Measurements from ENCODE around the gene SMTNL2.
"Not testable (repeated sequence)": the region's sequence is repeated elsewhere in the genome, so short reads cannot be mapped to it uniquely, and the experiment has no call there.

The SMTNL2 gene

GRCh38 chr17:4587803-4588202 lies 3.5 kb downstream of the SMTNL2 start:
- DNase-seq: no peak

DNA sequence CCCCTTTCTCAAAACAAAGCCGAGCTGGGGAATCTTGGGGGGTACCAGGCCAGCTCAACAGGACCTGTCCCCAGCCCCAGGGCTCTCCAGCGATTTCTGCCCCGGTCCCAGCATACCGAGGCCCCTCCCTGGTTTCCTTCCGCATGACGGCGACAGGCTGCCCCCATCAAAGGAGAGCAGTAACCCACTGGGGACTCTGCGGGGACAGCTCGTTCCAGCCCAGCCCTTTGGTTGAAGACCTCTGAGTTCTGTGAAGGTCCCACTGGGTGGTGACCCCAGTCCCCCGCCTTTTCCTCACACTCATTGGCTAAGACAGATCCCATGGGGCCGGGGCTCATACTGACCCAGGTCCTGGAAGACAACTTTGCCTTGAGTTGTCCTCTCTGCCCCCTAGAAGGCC lies 4.1 kb downstream of the SMTNL2 start:
- DNase-seq: no peak

GRCh38 chr17:4588898-4589625 lies 4.7 kb downstream of the SMTNL2 start:
- DNase-seq: no peak

GRCh38 chr17:4590042-4590441 lies 5.7 kb downstream of the SMTNL2 start:
- not testable (repeated sequence) for DNase-seq

DNA sequence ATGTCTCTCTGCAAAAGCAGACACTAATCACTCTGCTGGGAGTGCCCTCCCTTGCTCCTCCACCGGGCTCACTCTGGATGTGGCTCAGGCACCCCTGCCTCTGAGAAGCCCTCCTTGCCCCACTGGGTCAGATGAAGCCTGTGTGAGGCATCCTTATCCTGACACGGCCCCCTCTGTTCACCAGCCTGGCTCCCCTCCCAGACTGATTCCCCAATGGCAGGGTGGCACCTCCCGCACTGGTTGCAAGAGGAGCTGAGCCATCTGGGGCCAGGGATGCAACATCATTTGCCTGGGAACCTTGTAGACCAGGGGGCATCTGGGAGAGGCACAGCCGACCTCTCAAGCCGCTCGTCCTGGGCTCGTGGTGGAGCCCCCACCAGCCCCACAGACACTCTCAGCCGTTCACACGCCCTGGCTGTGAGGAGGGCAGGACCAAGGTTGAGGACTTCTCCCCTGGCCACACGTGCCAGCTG lies 6.7 kb downstream of the SMTNL2 start:
- DNase-seq: no peak

DNA sequence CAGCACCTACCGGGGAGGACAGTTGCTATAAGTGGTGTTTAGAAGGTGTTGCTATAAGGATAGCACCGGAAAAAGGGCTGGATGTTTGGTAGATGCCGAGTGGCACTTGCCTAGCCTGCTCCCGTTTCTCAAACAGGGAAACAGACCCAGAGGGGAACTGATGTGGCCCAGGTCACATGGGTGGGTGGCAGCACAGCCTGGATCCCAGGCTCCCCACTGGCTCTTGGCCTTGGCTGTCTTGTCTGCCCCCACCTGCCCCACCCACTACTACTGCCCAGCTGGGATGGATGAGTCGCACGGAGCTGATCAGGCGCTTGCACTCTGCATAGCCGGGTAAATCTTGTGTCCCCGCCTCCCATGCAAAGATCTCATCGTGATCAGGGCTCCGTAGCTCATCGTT lies 7.2 kb downstream of the SMTNL2 start:
- DNase-seq: no peak

- DNase-seq: no peak
Observed at GRCh38 chr17:4592240-4593005, 8.1 kb downstream of the SMTNL2 start.

GRCh38 chr17:4593021-4593421 lies 8.7 kb downstream of the SMTNL2 start:
- no peak for DNase-seq

- no peak for DNase-seq
Observed at GRCh38 chr17:4594406-4594805, 10.1 kb downstream of the SMTNL2 start.

GRCh38 chr17:4594931-4595684 lies 10.8 kb downstream of the SMTNL2 start:
- no peak for DNase-seq

- DNase-seq: not testable (repeated sequence)
Observed at GRCh38 chr17:4595685-4596342, 11.5 kb downstream of the SMTNL2 start.

DNA sequence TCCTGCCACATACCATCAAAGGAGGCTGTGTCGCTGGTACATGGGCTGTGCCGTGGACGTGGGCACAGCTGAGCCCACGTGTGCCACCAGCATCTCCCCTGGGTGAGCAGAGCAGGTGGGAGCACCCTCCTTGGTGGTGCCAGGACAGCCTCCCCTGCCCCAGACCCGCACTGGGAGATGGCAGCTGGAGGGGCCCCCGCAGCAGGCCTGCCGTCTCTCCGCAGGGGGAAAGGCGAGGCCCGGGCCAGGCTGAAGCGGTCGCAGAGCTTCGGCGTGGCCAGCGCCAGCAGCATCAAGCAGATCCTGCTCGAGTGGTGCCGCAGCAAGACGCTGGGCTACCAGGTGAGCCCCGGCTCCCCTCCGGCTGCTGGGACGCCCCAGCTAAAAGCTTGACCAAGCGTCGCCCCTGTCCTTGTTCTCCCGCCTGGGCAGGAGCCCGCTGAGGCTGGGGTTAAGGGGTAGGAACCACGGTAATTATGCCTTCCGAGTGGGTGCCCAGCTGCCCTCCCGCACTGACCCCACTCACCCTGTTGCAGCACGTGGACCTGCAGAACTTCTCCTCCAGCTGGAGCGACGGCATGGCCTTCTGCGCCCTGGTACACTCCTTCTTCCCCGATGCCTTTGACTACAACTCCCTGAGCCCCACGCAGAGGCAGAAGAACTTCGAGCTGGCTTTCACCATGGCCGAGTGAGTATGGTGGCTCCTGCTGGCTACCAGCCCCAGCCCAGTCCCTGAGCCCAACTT lies 12.5 kb downstream of the SMTNL2 start:
- DNase-seq: no peak

DNA sequence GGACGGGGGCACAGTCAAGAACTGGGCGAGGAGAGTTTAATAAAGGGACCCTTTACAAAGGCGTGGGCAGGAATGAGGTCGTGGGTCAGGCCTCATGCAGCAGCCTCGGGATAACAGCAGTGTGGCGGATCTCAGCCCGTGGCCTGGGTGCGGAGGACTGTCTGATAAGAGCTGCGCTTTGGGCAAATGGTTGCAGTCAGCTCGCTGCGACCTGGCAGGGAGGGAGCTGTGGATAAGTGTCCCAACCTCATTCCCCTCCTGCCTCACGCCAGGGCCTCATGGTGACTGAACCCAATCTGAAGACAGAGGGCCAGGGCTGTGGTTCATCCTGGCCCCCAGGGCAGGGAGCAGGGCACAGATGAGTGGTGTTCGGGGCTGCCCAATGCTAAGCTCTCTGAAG lies 13.6 kb downstream of the SMTNL2 start:
- DNase-seq: no peak

DNA sequence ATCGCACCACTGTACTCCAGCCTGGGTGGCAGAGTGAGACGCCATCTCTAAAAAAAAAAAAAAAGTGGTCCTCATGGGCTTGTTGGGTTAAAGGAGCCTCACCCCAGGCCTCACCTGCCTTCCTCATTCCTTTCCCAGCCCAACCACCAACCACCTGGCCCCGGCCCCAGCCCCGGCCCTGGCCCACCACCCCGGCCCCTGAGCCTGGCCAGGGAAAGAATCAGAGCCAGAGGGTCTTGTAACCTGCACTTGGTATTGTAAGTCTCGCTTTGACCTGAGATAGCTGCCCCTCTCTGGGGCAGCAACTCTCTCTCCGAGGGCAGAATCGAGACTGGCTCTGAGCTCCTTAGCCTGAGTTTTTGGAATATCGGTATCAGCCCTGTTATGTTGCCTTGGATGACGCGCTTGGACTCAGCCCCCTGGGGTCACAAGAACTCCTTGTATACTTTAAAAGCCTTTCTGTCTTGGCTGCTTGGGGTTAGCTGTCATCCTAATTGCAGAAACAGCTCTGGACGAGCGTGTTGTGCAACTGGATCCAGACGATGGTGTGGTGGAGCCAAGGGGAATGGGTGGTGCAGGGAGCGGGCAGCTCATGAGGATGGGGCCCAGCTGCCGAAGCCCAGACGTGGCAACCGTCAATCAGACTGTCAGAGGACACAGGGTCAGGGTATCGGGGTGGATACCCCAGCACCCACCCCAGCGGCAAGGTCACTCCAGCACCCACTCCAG lies 14.6 kb downstream of the SMTNL2 start:
- no peak for DNase-seq

DNA sequence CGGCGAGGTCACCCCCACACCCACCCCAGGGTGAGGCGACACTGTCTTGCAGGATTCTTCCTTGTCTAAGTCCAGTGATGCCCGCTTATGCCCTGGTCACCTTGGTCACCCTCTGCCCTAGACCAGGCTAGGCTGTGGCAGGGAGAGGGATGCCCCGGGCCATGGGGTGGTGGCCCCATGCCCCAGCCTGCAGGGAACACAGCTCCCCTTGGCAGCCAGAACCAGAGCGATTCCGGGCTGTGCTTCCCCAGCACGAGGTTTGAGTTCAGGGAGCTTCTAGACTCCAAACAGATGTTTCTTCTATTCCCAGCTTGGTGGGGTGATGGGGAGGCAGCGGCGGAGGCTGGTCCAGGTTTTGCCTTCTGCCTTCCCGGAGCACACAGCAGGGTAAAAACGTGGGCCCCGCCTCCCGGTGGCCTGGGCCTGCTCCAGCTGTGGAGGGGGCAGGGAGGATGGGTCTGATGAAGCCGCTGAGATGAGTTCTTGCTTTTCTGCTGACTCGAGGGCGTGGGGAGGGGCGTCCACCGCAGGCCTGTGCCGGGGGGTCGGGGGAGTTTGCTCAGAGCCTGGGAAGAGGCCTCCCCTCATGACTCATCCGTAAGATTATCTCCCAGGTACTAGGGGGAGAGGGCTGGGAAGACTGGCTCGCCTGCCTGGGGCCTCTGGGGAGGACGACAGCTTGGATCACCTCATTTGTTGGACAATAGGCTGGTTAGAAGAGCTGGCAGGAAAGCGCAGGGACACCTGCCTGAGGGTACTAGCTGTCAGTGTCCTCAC lies 15.4 kb downstream of the SMTNL2 start:
- no peak for DNase-seq

DNA sequence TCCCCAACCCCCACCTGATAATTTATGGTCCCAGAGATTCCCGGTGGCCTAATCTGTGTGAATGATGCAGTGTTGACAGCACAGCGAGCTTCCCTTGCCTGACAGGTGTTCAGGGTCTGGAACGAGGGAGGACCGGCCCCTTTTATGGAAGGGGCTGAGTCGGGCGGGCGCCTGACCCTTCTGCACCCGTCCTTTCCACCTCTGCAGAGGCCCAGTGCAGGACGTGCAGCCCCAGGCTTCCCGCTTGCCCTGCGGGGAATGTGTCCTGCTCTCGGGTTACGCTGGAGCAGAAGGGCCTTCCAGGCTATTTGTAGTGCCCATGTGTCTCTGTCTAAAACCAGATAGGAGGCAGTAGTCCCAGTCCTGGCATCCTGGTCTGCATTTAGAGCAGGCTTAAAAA lies 16.2 kb downstream of the SMTNL2 start:
- no peak for DNase-seq

DNA sequence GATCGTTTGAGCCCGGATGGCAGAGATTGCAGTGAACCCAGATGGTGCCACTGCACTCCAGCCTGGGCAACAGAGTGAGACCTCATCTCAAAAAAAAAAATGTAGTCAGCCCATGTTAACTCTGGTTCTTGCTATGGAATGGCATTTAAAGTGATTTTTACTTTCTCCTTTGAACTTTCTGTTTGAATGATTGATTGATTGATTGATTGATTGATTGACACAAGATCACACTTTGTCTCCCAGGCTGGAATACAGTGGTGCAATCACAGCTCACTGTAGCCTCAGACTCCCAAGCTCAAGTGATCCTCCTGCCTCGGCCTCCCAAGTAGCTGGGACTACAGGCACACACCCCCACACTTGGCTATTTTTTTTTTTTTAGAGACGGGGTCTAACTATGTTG lies 17.0 kb downstream of the SMTNL2 start:
- DNase-seq: no peak

- no peak for DNase-seq
Observed at GRCh38 chr17:4602041-4602440, 17.7 kb downstream of the SMTNL2 start.

- DNase-seq: peak; percentile 27
Observed at GRCh38 chr17:4604111-4604644, 19.8 kb downstream of the SMTNL2 start.

- DNase-seq: not testable (repeated sequence)
Observed at GRCh38 chr17:4604736-4605135, 20.4 kb downstream of the SMTNL2 start.

Measured in NCI-H1092 (cell line).